Common myeloid progenitor, CD34-positive (primary cell): ENCODE measurements around the gene REV3L.

Source experiments
- CTCF ChIA-PET: fragments of 350-600 bp; sonication (Branson Sonifier 250); formaldehyde crosslinking; loops from one replicate; lab custom pipeline; 2021; ENCODE audit warnings: antibody characterized with exemption; lab: Charles Lee
- POLR2A ChIA-PET: fragments of 350-600 bp; sonication (Branson Sonifier 250); formaldehyde crosslinking; loops from one replicate; lab custom pipeline; 2021; ENCODE audit warnings: antibody characterized with exemption; lab: Charles Lee
- DNase-seq, 3 donors: peaks; one replicate each; pipeline versions ENCODE4 v3.0.0 to v3.0.0-alpha.2; 2013
- H3K27ac ChIP-seq, 2 experiments: 1 replicate in 1 of 2; 2 replicates in 1 of 2; pipeline ENCODE4 v1.7.0; 2013; ENCODE audit warnings: inconsistent platforms in 2 of 2, low read length in 2 of 2, mild to moderate bottlenecking in 2 of 2, low read depth in 1 of 2, moderate library complexity in 1 of 2; ENCODE audit not compliant: severe bottlenecking in 2 of 2, insufficient read depth in 1 of 2, poor library complexity in 1 of 2
- H3K27me3 ChIP-seq, 5 experiments: replicated peaks in 2 of 5; 1 replicate in 3 of 5; 2 replicates in 2 of 5; pipeline versions ENCODE4 v1.6.1 to v1.7.0; 2013; ENCODE audit warnings: low read length in 4 of 5, mild to moderate bottlenecking in 2 of 5, moderate library complexity in 2 of 5, inconsistent platforms in 1 of 5; ENCODE audit not compliant: insufficient read depth in 5 of 5, control insufficient read depth in 4 of 5
- H3K36me3 ChIP-seq, 4 experiments: 1 replicate in 2 of 4; 2 replicates in 2 of 4; pipeline versions ENCODE4 v1.6.1 to v1.7.0; 2013; ENCODE audit warnings: low read length in 3 of 4, control low read depth in 1 of 4, mild to moderate bottlenecking in 1 of 4; ENCODE audit not compliant: control insufficient read depth in 4 of 4, insufficient read depth in 4 of 4
- H3K4me1 ChIP-seq, 4 experiments: 1 replicate in 3 of 4; 2 replicates in 1 of 4; pipeline versions ENCODE4 v1.6.1 to v1.7.1; 2013; ENCODE audit warnings: low read length in 3 of 4, mild to moderate bottlenecking in 3 of 4, control low read depth in 1 of 4, inconsistent platforms in 1 of 4, moderate library complexity in 1 of 4; ENCODE audit not compliant: control insufficient read depth in 4 of 4, insufficient read depth in 4 of 4; ENCODE audit errors: control extremely low read depth in 1 of 4
- H3K4me3 ChIP-seq, 7 experiments: 1 replicate in 4 of 7; 2 replicates in 3 of 7; pipeline versions ENCODE4 v1.5.1 to v1.7.0; 2013; ENCODE audit warnings: mild to moderate bottlenecking in 7 of 7, low read length in 6 of 7, moderate library complexity in 6 of 7, inconsistent platforms in 2 of 7, low read depth in 2 of 7, control low read depth in 1 of 7; ENCODE audit not compliant: insufficient read depth in 4 of 7, control insufficient read depth in 1 of 7; ENCODE audit errors: extremely low read depth in 1 of 7
- H3K9me3 ChIP-seq, 5 experiments: 1 replicate in 4 of 5; 2 replicates in 1 of 5; pipeline versions ENCODE4 v1.6.1 to v1.7.1; 2013; ENCODE audit warnings: low read length in 4 of 5, mild to moderate bottlenecking in 2 of 5, inconsistent platforms in 1 of 5, low read depth in 1 of 5, moderate library complexity in 1 of 5; ENCODE audit not compliant: control insufficient read depth in 4 of 5, insufficient read depth in 2 of 5; ENCODE audit errors: control extremely low read depth in 1 of 5
- WGBS: methylation state at CpG from one replicate; pipeline ENCODE4 v1.1.5; 2013; ENCODE audit not compliant: insufficient coverage; 5-methylcytosine and 5-hydroxymethylcytosine counted together

REV3L gene

GRCh38 chr6:111486475-111486874, 3.5 kb upstream of the REV3L start:
- CTCF ChIA-PET = interaction anchor here (0.6 to 2.6 kb wide), 6 partner anchors 9 to 228 kb away, joined by 3 to 7 read pairs (median 3); a partner anchor contains a TSS
- H3K27ac ChIP-seq = no peak overlapping the region
- 100% methylated on average over 1 of the region's 2 CpGs for WGBS

GRCh38 chr6:111485342-111485741, 2.3 kb upstream of the REV3L start:
- no CpG with 5 or more reads among the region's 1 CpG for WGBS
- CTCF ChIA-PET = interaction anchor here (0.7 to 2.6 kb wide), 5 partner anchors 25 to 226 kb away, joined by 3 to 7 read pairs (median 5); partner anchors contain the start of gene TRAF3IP2

More at GRCh38 chr6:111486475-111486874, 3.5 kb upstream of the REV3L start:
- Histone ChIP-seq H3K27me3 (no peaks in the 10 kb centered on the region), H3K9me3 (peaks cover 0 to 5% (median 0%) of the 10 kb centered on the region in 5 experiments), H3K4me1 (peaks cover 13 to 27% (median 22%) of the 10 kb centered on the region in 4 experiments), H3K36me3 (peaks cover 0 to 15% (median 3%) of the 10 kb centered on the region in 4 experiments), H3K4me3 (no peak overlapping the region)
- DNase-seq = no peak
- POLR2A ChIA-PET = interaction anchor here (0.6 kb wide), 1 partner anchor 611 kb away, joined by 13 read pairs; no protein-coding TSS in a partner anchor

GRCh38 chr6:111484633-111484930, 1.6 kb upstream of the REV3L start:
- ChIA-PET POLR2A (no interaction called here), CTCF (interaction anchor here (0.7 to 2.6 kb wide), 7 partner anchors 26 to 226 kb away, joined by 3 to 7 read pairs (median 4); partner anchors contain the start of gene TRAF3IP2)
- no peak for DNase-seq
- WGBS = 38% methylated on average over 2 of the region's 8 CpGs
- Histone ChIP-seq H3K9me3 (peaks cover 0 to 5% (median 0%) of the 10 kb centered on the region in 5 experiments), H3K27ac (peak overlapping the region; percentile 90 to 96), H3K4me3 (peak overlapping the region in 6 of 7 experiments; percentile 79 to 95 (median 91)), H3K36me3 (peaks cover 0 to 15% (median 3%) of the 10 kb centered on the region in 4 experiments), H3K27me3 (no peaks in the 10 kb centered on the region), H3K4me1 (peaks cover 19 to 36% (median 34%) of the 10 kb centered on the region in 4 experiments)

More at GRCh38 chr6:111485342-111485741, 2.3 kb upstream of the REV3L start:
- peaks cover 19 to 37% (median 33%) of the 10 kb centered on the region in 4 experiments for H3K4me1 ChIP-seq
- POLR2A ChIA-PET = no interaction called here
- no peaks in the 10 kb centered on the region for H3K27me3 ChIP-seq
- no peak for DNase-seq
- peaks cover 0 to 5% (median 0%) of the 10 kb centered on the region in 5 experiments for H3K9me3 ChIP-seq
- H3K4me3 ChIP-seq = peak overlapping the region in 2 of 7 experiments; percentile 23 to 94
- peaks cover 0 to 15% (median 3%) of the 10 kb centered on the region in 4 experiments for H3K36me3 ChIP-seq
- peak overlapping the region in 1 of 2 experiments; percentile 96 for H3K27ac ChIP-seq

GRCh38 chr6:111483736-111484632, 966 bp upstream of the REV3L start:
- Histone ChIP-seq H3K4me3 (peak overlapping the region; percentile 71 to 95 (median 90)), H3K9me3 (peaks cover 0 to 5% (median 0%) of the 10 kb centered on the region in 5 experiments), H3K4me1 (peaks cover 19 to 41% (median 34%) of the 10 kb centered on the region in 4 experiments), H3K27me3 (no peaks in the 10 kb centered on the region), H3K27ac (peak overlapping the region; percentile 90 to 96), H3K36me3 (peaks cover 0 to 15% (median 3%) of the 10 kb centered on the region in 4 experiments)
- DNase-seq = peak; percentile 91 to 96 (median 94)
- CTCF ChIA-PET = interaction anchor here (0.8 to 2.6 kb wide), 7 partner anchors 26 to 225 kb away, joined by 3 to 7 read pairs (median 4); partner anchors contain the start of gene TRAF3IP2
- POLR2A ChIA-PET = interaction anchor here (0.5 to 1.5 kb wide), 4 partner anchors 73 to 161 kb away, joined by 3 to 4 read pairs (median 3); partner anchors contain the start of gene TRAF3IP2
- WGBS = under 1% methylated on average over 57 of the region's 66 CpGs

- ChIA-PET CTCF (no interaction called here), POLR2A (interaction anchor here (0.6 kb wide), 1 partner anchor 160 kb away, joined by 5 read pairs; no protein-coding TSS in a partner anchor)
- Histone ChIP-seq H3K27ac (peak overlapping the region; percentile 90 to 96), H3K36me3 (peaks cover 0 to 6% (median 0%) of the 10 kb centered on the region in 4 experiments), H3K27me3 (no peaks in the 10 kb centered on the region), H3K9me3 (peaks cover 0 to 5% (median 0%) of the 10 kb centered on the region in 5 experiments), H3K4me1 (peaks cover 22 to 57% (median 36%) of the 10 kb centered on the region in 4 experiments), H3K4me3 (peak overlapping the region; percentile 71 to 96 (median 92))
- 0% methylated on average over 58 of the region's 88 CpGs for WGBS
- peak; percentile 48 to 72 (median 69) for DNase-seq
These were observed 645 bp downstream of the REV3L start for GRCh38 chr6:111482188-111482958.

- Histone ChIP-seq H3K27ac (peak overlapping the region; percentile 90 to 96), H3K4me1 (peaks cover 22 to 61% (median 36%) of the 10 kb centered on the region in 4 experiments), H3K4me3 (peak overlapping the region; percentile 71 to 96 (median 92)), H3K27me3 (no peaks in the 10 kb centered on the region), H3K9me3 (peaks cover 0 to 5% (median 0%) of the 10 kb centered on the region in 5 experiments), H3K36me3 (peaks cover 0 to 3% (median 0%) of the 10 kb centered on the region in 4 experiments)
- 0% methylated on average over 3 of the region's 8 CpGs for whole genome bisulfite sequencing
- ChIA-PET CTCF (no interaction called here), POLR2A (no interaction called here)
- no peak for DNase-seq
These were observed 1.2 kb downstream of the REV3L start for GRCh38 chr6:111481836-111482187.
